Hepatic stellate cell (primary cell): ENCODE data around the gene AKR1C2.
"Not testable (repeated sequence)": the region's sequence is repeated elsewhere in the genome, so short reads cannot be mapped to it uniquely, and the experiment has no call there.

Source experiments
- DNase-seq: peaks from one replicate; pipeline ENCODE4 v3.0.0; 2011; ENCODE audit warnings: low spot score

The AKR1C2 gene

GRCh38 chr10:4956955-4957645, 46.6 kb downstream of the AKR1C2 start:
- DNase-seq, result not testable (repeated sequence)

- not testable (repeated sequence) for DNase-seq
Observed at GRCh38 chr10:4956088-4956487, 47.6 kb downstream of the AKR1C2 start.

- no peak for DNase-seq
Observed at GRCh38 chr10:4953405-4953804, 50.3 kb downstream of the AKR1C2 start.

GRCh38 chr10:4951512-4952162, 52.0 kb downstream of the AKR1C2 start:
- not testable (repeated sequence) for DNase-seq

- peak; percentile 77 for DNase-seq
Observed at GRCh38 chr10:4947635-4948596, 55.7 kb downstream of the AKR1C2 start.

- DNase-seq, result peak; percentile 13
Observed at GRCh38 chr10:4947039-4947634, 56.5 kb downstream of the AKR1C2 start.

- DNase-seq, result no peak
Observed at GRCh38 chr10:4945766-4946717, 57.6 kb downstream of the AKR1C2 start.

- DNase-seq, result no peak
Observed at GRCh38 chr10:4944841-4945240, 58.8 kb downstream of the AKR1C2 start.

- DNase-seq, result no peak
Observed at GRCh38 chr10:4943821-4944220, 59.8 kb downstream of the AKR1C2 start.

GRCh38 chr10:4943416-4943815, 60.2 kb downstream of the AKR1C2 start:
- not testable (repeated sequence) for DNase-seq

GRCh38 chr10:4942931-4943330, 60.7 kb downstream of the AKR1C2 start:
- DNase-seq, result peak; percentile 19

- DNase-seq, result no peak
Observed at GRCh38 chr10:4941540-4942330, 61.9 kb downstream of the AKR1C2 start.

- not testable (repeated sequence) for DNase-seq
Observed at GRCh38 chr10:4940909-4941308, 62.7 kb downstream of the AKR1C2 start.

- DNase-seq, result not testable (repeated sequence)
Observed at GRCh38 chr10:4940073-4940428, 63.6 kb downstream of the AKR1C2 start.

GRCh38 chr10:4939224-4940072, 64.2 kb downstream of the AKR1C2 start:
- no peak for DNase-seq
